SK-N-SH (cell line): ENCODE data around the gene DRD2. TPM values are rescaled to one million over a fixed set of nuclear protein-coding genes. Genes with fewer than 3 reads are reported as not detected.

Experiments
- CTCF ChIA-PET: fragments of 300-600, 350-600 bp; formaldehyde crosslinking; extraction: SDS; loops from one replicate; lab custom pipeline; 2021; lab: Yijun Ruan, JAX
- POLR2A ChIA-PET: fragments of 350-600 bp; sonication (Branson Sonifier 250); formaldehyde crosslinking; extraction: SDS; loops from one replicate; lab custom pipeline; 2020; ENCODE audit warnings: antibody characterized with exemption, inconsistent platforms; lab: Yijun Ruan, JAX
- DNase-seq: peaks from one replicate; pipeline ENCODE4 v3.0.0; 2012
- H2AFZ ChIP-seq: fragments of 200-600 bp; sonication (generic); 2 replicates; pipeline ENCODE4 v1.8.1; 2016; ENCODE audit warnings: antibody characterized with exemption, mild to moderate bottlenecking, low read depth
- H3F3A ChIP-seq: fragments of 200-600 bp; sonication (generic); replicated peaks from 2 replicates; pipeline ENCODE3; 2016; ENCODE audit warnings: antibody characterized with exemption, mild to moderate bottlenecking; ENCODE audit not compliant: insufficient read depth
- H3K27ac ChIP-seq, 2 experiments: fragments of 200-500 bp in 1 of 2; fragments of 200-600 bp in 1 of 2; sonication (Bioruptor generic) in 1 of 2; sonication (generic), shearing (Covaris generic) in 1 of 2; 2 replicates each; pipeline versions ENCODE4 v1.5.1 to v1.6.1; 2014 to 2016; ENCODE audit warnings: low read depth in 2 of 2, inconsistent platforms in 1 of 2, low read length in 1 of 2, mild to moderate bottlenecking in 1 of 2, mixed read lengths in 1 of 2
- H3K27me3 ChIP-seq: fragments of 200-600 bp; sonication (generic), shearing (Covaris generic); 2 replicates; pipeline ENCODE4 v1.6.1; 2016; ENCODE audit warnings: mixed run types; ENCODE audit not compliant: insufficient read depth
- H3K36me3 ChIP-seq, 2 experiments: fragments of 200-500 bp in 1 of 2; fragments of 200-600 bp in 1 of 2; sonication (Bioruptor generic) in 1 of 2; sonication (generic) in 1 of 2; replicated peaks in 1 of 2; 2 replicates each; pipeline versions ENCODE3 to v1.5.1; 2014 to 2016; ENCODE audit warnings: low read length in 1 of 2, mild to moderate bottlenecking in 1 of 2; ENCODE audit not compliant: insufficient read depth in 2 of 2, control insufficient read depth in 1 of 2
- H3K4me1 ChIP-seq, 2 experiments: fragments of 200-500 bp in 1 of 2; fragments of 200-600 bp in 1 of 2; sonication (Bioruptor generic) in 1 of 2; sonication (generic), shearing (Covaris generic) in 1 of 2; 2 replicates each; pipeline versions ENCODE4 v1.5.1 to v1.6.1; 2014 to 2016; ENCODE audit warnings: low read depth in 1 of 2, low read length in 1 of 2, mixed run types in 1 of 2; ENCODE audit not compliant: insufficient read depth in 2 of 2, control insufficient read depth in 1 of 2
- H3K4me2 ChIP-seq: fragments of 200-600 bp; sonication (generic), shearing (Covaris generic); 2 replicates; pipeline ENCODE4 v1.6.1; 2017; ENCODE audit warnings: mixed run types
- H3K4me3 ChIP-seq, 2 experiments: fragments of 200-500 bp in 1 of 2; fragments of 200-600 bp in 1 of 2; sonication (Bioruptor generic) in 1 of 2; sonication (generic), shearing (Covaris generic) in 1 of 2; 2 replicates each; pipeline versions ENCODE4 v1.5.1 to v1.8.1; 2014 to 2016; ENCODE audit warnings: low read depth in 2 of 2, inconsistent platforms in 1 of 2, low read length in 1 of 2, mild to moderate bottlenecking in 1 of 2, mixed read lengths in 1 of 2, moderate library complexity in 1 of 2
- H3K79me2 ChIP-seq: fragments of 200-600 bp; sonication (generic); 2 replicates; pipeline ENCODE4 v1.8.1; 2017; ENCODE audit warnings: mild to moderate bottlenecking; ENCODE audit not compliant: insufficient read depth
- H3K9ac ChIP-seq: fragments of 200-600 bp; sonication (generic); 2 replicates; pipeline ENCODE4 v1.6.1; 2017; ENCODE audit warnings: mixed run types
- H3K9me2 ChIP-seq: fragments of 200-600 bp; sonication (generic); 2 replicates; pipeline ENCODE4 v1.6.1; 2017; ENCODE audit warnings: mixed run types
- H3K9me3 ChIP-seq: fragments of 200-600 bp; sonication (generic); 2 replicates; pipeline ENCODE4 v1.6.1; 2017; ENCODE audit warnings: mixed run types, mild to moderate bottlenecking, moderate library complexity
- H4K20me1 ChIP-seq: fragments of 200-600 bp; sonication (generic); 2 replicates; pipeline ENCODE4 v1.6.1; 2017; ENCODE audit warnings: mild to moderate bottlenecking, mixed run types; ENCODE audit not compliant: insufficient read depth
- EP300 ChIP-seq, 2 experiments: IDR thresholded peaks; 2 replicates each; pipeline versions ENCODE4 v1.4.0 to v1.6.1; 2012; ENCODE audit warnings: borderline replicate concordance in 1 of 2, low read depth in 1 of 2, low read length in 1 of 2
- EZH2phosphoT487 ChIP-seq: fragments of 200-600 bp; sonication (generic); IDR thresholded peaks from 2 replicates; pipeline ENCODE4 v1.6.1; 2017; ENCODE audit warnings: low read depth, mixed run types, mild to moderate bottlenecking, antibody characterized with exemption, moderate library complexity, borderline replicate concordance
- FOSL2 ChIP-seq: IDR thresholded peaks from 2 replicates; pipeline ENCODE4 v1.4.0; 2012; ENCODE audit warnings: low read depth, mild to moderate bottlenecking, moderate library complexity, borderline replicate concordance
- FOXJ3 ChIP-seq: sonication (generic); formaldehyde crosslinking; IDR thresholded peaks from 2 replicates; pipeline ENCODE4 v1.5.1; 2020; ENCODE audit warnings: mild to moderate bottlenecking, missing genetic modification reagents
- FOXM1 ChIP-seq: IDR thresholded peaks from 2 replicates; pipeline ENCODE4 v1.4.0; 2012; ENCODE audit warnings: low read depth, mild to moderate bottlenecking
- GABPA ChIP-seq: IDR thresholded peaks from 2 replicates; pipeline ENCODE4 v1.4.0; 2012; ENCODE audit warnings: low read depth, mild to moderate bottlenecking
- MEF2A ChIP-seq: IDR thresholded peaks from 2 replicates; pipeline ENCODE4 v1.4.0; 2012; ENCODE audit warnings: low read depth, borderline replicate concordance
- RAD21 ChIP-seq: IDR thresholded peaks from 2 replicates; pipeline ENCODE4 v1.6.1; 2012; ENCODE audit warnings: mild to moderate bottlenecking, low read length
- SIN3A ChIP-seq: IDR thresholded peaks from 2 replicates; pipeline ENCODE4 v1.6.1; 2012; ENCODE audit warnings: low read depth, mild to moderate bottlenecking, low read length, moderate library complexity, borderline replicate concordance
- TAF1 ChIP-seq: IDR thresholded peaks from 2 replicates; pipeline ENCODE4 v1.6.1; 2012; ENCODE audit warnings: low read depth, mild to moderate bottlenecking, low read length, moderate library complexity, borderline replicate concordance
- YY1 ChIP-seq: IDR thresholded peaks from 2 replicates; pipeline ENCODE4 v1.4.0; 2012; ENCODE audit warnings: low read depth, mild to moderate bottlenecking
- WGBS: methylation state at CpG from one replicate; pipeline ENCODE4 v1.1.6; 2017; ENCODE audit warnings: low lambda C conversion rate; 5-methylcytosine and 5-hydroxymethylcytosine counted together
- polyA plus RNA-seq, 3 experiments: library from polyadenylated mRNA; depleted of rRNA; stranded (reverse); fragments of >200 nt; gene quantifications; 2 replicates each; pipeline ENCODE4 v1.2.3, GENCODE V29; 2012
- TF ChIP-seq, protein P1 (sequence below): fragments of 200-600 bp; sonication (generic); IDR thresholded peaks from 2 replicates; pipeline ENCODE4 v1.6.1; 2017; ENCODE audit warnings: antibody characterized with exemption, mild to moderate bottlenecking, moderate library complexity
- TF ChIP-seq, protein P2 (sequence below): IDR thresholded peaks from 2 replicates; pipeline ENCODE4 v1.6.1; 2012; ENCODE audit warnings: mild to moderate bottlenecking, low read depth, low read length, moderate library complexity
- TF ChIP-seq, protein P3 (sequence below): fragments of 150-350 bp; IDR thresholded peaks from 2 replicates; pipeline ENCODE4 v1.6.1; 2016; ENCODE audit warnings: mild to moderate bottlenecking, low read depth, low read length
- TF ChIP-seq, protein P4 (sequence below): IDR thresholded peaks from 2 replicates; pipeline ENCODE4 v1.4.0; 2012; ENCODE audit warnings: low read depth, borderline replicate concordance
- TF ChIP-seq, protein P5 (sequence below): IDR thresholded peaks from 2 replicates; pipeline ENCODE4 v1.4.0; 2012; ENCODE audit warnings: low read depth, borderline replicate concordance
- TF ChIP-seq, protein P6 (sequence below): fragments of 150-350 bp; IDR thresholded peaks from 2 replicates; pipeline ENCODE4 v1.6.1; 2017; ENCODE audit warnings: antibody characterized with exemption, low read length, low read depth, borderline replicate concordance

The DRD2 gene
- polyA plus RNA-seq, 1 of the 3 experiments (the other 2 are of a cell fraction), result 0.10 TPM

DNA sequence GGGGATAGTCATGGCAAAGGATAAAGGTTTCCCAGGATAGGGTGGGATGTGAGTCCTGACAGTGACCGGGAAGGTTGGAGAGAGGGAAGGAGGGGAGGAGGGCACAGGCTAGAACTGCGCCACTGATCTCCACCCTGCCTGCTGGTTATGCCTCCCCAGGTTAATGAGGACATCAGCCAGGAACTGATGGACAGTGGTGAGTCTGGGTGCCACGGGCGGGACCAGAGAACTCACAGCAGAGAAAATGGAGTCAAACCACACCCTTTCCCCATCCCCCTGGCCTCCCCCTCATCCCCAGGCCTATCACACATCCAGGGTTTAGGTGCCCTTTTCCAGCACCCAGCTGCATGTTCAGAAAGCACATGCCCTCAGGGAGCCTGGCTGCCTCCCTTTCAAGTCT lies 77.4 kb downstream of the DRD2 start:
- Histone ChIP-seq H3K9me2 (no peaks in the 10 kb centered on the region), H3K79me2 (no peaks in the 10 kb centered on the region), H3K4me3 (no peak overlapping the region), H3K9me3 (no peaks in the 10 kb centered on the region), H3K27ac (no peak overlapping the region), H3K4me1 (peaks cover 0 to 25% of the 10 kb centered on the region in 2 experiments; a peak in 1 of 4 replicates), H3K9ac (no peak overlapping the region), H3K36me3 (no peaks in the 10 kb centered on the region), H3K27me3 (no peaks in the 10 kb centered on the region), H3F3A (no peaks in the 10 kb centered on the region), H4K20me1 (no peaks in the 10 kb centered on the region), H3K4me2 (no peak overlapping the region), H2AFZ (no peak overlapping the region)
- TF ChIP-seq EP300 (IDR thresholded peaks at IDR 0.05; ENCODE audit: borderline replicate concordance in 1 of 2, low read depth in 1 of 2, low read length in 1 of 2) (no peak), RAD21 (no peak), YY1 (no peak), FOXJ3 (no peak), MEF2A (no peak), FOXM1 (no peak), TAF1 (no peak), EZH2phosphoT487 (no peak), GABPA (no peak), SIN3A (no peak), FOSL2 (no peak)
- TF ChIP-seq, protein P1, sequence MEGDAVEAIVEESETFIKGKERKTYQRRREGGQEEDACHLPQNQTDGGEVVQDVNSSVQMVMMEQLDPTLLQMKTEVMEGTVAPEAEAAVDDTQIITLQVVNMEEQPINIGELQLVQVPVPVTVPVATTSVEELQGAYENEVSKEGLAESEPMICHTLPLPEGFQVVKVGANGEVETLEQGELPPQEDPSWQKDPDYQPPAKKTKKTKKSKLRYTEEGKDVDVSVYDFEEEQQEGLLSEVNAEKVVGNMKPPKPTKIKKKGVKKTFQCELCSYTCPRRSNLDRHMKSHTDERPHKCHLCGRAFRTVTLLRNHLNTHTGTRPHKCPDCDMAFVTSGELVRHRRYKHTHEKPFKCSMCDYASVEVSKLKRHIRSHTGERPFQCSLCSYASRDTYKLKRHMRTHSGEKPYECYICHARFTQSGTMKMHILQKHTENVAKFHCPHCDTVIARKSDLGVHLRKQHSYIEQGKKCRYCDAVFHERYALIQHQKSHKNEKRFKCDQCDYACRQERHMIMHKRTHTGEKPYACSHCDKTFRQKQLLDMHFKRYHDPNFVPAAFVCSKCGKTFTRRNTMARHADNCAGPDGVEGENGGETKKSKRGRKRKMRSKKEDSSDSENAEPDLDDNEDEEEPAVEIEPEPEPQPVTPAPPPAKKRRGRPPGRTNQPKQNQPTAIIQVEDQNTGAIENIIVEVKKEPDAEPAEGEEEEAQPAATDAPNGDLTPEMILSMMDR, result no peak
- TF ChIP-seq, protein P2, sequence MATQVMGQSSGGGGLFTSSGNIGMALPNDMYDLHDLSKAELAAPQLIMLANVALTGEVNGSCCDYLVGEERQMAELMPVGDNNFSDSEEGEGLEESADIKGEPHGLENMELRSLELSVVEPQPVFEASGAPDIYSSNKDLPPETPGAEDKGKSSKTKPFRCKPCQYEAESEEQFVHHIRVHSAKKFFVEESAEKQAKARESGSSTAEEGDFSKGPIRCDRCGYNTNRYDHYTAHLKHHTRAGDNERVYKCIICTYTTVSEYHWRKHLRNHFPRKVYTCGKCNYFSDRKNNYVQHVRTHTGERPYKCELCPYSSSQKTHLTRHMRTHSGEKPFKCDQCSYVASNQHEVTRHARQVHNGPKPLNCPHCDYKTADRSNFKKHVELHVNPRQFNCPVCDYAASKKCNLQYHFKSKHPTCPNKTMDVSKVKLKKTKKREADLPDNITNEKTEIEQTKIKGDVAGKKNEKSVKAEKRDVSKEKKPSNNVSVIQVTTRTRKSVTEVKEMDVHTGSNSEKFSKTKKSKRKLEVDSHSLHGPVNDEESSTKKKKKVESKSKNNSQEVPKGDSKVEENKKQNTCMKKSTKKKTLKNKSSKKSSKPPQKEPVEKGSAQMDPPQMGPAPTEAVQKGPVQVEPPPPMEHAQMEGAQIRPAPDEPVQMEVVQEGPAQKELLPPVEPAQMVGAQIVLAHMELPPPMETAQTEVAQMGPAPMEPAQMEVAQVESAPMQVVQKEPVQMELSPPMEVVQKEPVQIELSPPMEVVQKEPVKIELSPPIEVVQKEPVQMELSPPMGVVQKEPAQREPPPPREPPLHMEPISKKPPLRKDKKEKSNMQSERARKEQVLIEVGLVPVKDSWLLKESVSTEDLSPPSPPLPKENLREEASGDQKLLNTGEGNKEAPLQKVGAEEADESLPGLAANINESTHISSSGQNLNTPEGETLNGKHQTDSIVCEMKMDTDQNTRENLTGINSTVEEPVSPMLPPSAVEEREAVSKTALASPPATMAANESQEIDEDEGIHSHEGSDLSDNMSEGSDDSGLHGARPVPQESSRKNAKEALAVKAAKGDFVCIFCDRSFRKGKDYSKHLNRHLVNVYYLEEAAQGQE, result no peak
- TF ChIP-seq, protein P3, sequence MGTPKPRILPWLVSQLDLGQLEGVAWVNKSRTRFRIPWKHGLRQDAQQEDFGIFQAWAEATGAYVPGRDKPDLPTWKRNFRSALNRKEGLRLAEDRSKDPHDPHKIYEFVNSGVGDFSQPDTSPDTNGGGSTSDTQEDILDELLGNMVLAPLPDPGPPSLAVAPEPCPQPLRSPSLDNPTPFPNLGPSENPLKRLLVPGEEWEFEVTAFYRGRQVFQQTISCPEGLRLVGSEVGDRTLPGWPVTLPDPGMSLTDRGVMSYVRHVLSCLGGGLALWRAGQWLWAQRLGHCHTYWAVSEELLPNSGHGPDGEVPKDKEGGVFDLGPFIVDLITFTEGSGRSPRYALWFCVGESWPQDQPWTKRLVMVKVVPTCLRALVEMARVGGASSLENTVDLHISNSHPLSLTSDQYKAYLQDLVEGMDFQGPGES, result no peak
- TF ChIP-seq, protein P4, sequence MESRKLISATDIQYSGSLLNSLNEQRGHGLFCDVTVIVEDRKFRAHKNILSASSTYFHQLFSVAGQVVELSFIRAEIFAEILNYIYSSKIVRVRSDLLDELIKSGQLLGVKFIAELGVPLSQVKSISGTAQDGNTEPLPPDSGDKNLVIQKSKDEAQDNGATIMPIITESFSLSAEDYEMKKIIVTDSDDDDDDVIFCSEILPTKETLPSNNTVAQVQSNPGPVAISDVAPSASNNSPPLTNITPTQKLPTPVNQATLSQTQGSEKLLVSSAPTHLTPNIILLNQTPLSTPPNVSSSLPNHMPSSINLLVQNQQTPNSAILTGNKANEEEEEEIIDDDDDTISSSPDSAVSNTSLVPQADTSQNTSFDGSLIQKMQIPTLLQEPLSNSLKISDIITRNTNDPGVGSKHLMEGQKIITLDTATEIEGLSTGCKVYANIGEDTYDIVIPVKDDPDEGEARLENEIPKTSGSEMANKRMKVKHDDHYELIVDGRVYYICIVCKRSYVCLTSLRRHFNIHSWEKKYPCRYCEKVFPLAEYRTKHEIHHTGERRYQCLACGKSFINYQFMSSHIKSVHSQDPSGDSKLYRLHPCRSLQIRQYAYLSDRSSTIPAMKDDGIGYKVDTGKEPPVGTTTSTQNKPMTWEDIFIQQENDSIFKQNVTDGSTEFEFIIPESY, result no peak
- TF ChIP-seq, protein P5, sequence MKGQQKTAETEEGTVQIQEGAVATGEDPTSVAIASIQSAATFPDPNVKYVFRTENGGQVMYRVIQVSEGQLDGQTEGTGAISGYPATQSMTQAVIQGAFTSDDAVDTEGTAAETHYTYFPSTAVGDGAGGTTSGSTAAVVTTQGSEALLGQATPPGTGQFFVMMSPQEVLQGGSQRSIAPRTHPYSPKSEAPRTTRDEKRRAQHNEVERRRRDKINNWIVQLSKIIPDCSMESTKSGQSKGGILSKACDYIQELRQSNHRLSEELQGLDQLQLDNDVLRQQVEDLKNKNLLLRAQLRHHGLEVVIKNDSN, result no peak
- TF ChIP-seq, protein P6, sequence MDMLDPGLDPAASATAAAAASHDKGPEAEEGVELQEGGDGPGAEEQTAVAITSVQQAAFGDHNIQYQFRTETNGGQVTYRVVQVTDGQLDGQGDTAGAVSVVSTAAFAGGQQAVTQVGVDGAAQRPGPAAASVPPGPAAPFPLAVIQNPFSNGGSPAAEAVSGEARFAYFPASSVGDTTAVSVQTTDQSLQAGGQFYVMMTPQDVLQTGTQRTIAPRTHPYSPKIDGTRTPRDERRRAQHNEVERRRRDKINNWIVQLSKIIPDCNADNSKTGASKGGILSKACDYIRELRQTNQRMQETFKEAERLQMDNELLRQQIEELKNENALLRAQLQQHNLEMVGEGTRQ, result no peak
- ChIA-PET CTCF (interaction anchor here (1.2 kb wide), 1 partner anchor 13 kb away, joined by 3 read pairs; no protein-coding TSS in a partner anchor), POLR2A (no interaction called here)
- 53% methylated on average over 2 of the region's 4 CpGs for WGBS
- no peak for DNase-seq
